ENCODE measurements around the gene SIVA1. TPM values are rescaled to one million over a fixed set of nuclear protein-coding genes. Genes with fewer than 3 reads are reported as not detected.

The SIVA1 gene
- total and polyA plus RNA-seq, 2 of the 8 experiments (the other 6 are each of a cell fraction or from before 2014, with no cell fraction given): 123 to 589 TPM

- H4K5ac ChIP-seq (ENCODE audit: insufficient read length, low read depth, low read length): no peak overlapping the region
- FAIRE-seq: no peak
- no peak overlapping the region for H2BK20ac ChIP-seq (ENCODE audit: low read length)
- ChIA-PET CTCF (ENCODE audit: partially characterized antibody) (interaction anchor here (0.9 to 1.9 kb wide), 3 partner anchors 10 to 57 kb away, joined by 3 to 5 read pairs (median 3); no protein-coding TSS in a partner anchor), POLR2A (ENCODE audit: partially characterized antibody) (interaction anchor here (1.2 to 2.1 kb wide), 3 partner anchors 8 to 27 kb away, joined by 3 to 5 read pairs (median 4); no protein-coding TSS in a partner anchor)
- no peaks in the 10 kb centered on the region for H3K27me3 ChIP-seq (replicated peaks in 1 of 4; ENCODE audit: control insufficient read depth in 3 of 4, extremely low read depth in 1 of 4, insufficient read depth in 3 of 4, low read length in 3 of 4)
- no peaks in the 10 kb centered on the region; the same call in 1 of the 2 replicates for H3K23me2 ChIP-seq (ENCODE audit: low read depth, low read length)
- no peak overlapping the region for H3K18ac ChIP-seq (ENCODE audit: extremely low read depth, low read length)
- no peak overlapping the region for H4K8ac ChIP-seq (ENCODE audit: extremely low read depth, insufficient read depth, low read length)
- H3K23ac ChIP-seq (ENCODE audit: insufficient read length): no peak overlapping the region
- no peak overlapping the region for H2AFZ ChIP-seq (ENCODE audit: low read length)
- no peak overlapping the region for H2BK12ac ChIP-seq (ENCODE audit: low read depth, low read length)
- no peak overlapping the region for H2BK120ac ChIP-seq (replicated peaks; ENCODE audit: low read depth, low read length)
- peaks cover 6 to 17% of the 10 kb centered on the region in 2 experiments for H3K9me3 ChIP-seq (ENCODE audit: insufficient read depth in 2 of 2, low read depth in 1 of 2, low read length in 1 of 2)
- H2BK5ac ChIP-seq (ENCODE audit: low read depth, low read length): no peak overlapping the region
- no peak overlapping the region for H3K27ac ChIP-seq (ENCODE audit: low read depth, low read length)
- H3K14ac ChIP-seq (ENCODE audit: insufficient read length): no peak overlapping the region
- no peak for DNase-seq (ENCODE audit: low read depth in 1 of 2, low spot score in 2 of 2)
- H3K4ac ChIP-seq (replicated peaks; ENCODE audit: insufficient read length, low read depth, low read length): no peak overlapping the region
- peaks cover 2 to 29% (median 12%) of the 10 kb centered on the region in 4 experiments; a peak in 6 of 8 replicates for H3K36me3 ChIP-seq (ENCODE audit: control insufficient read depth in 2 of 4, insufficient read depth in 4 of 4, low read length in 3 of 4)
- no peak overlapping the region for H4K91ac ChIP-seq (replicated peaks; ENCODE audit: insufficient read length, low read length)
- H3K9ac ChIP-seq (replicated peaks in 1 of 4; ENCODE audit: extremely low read depth in 1 of 4, low read depth in 3 of 4, low read length in 3 of 4): no peak overlapping the region
- WGBS, 2 experiments (ENCODE audit: extremely low coverage in 1 of 2, insufficient coverage in 1 of 2, insufficient read length in 1 of 2, insufficient replicate concordance in 2 of 2, low coverage in 1 of 2, low lambda C conversion rate in 2 of 2, missing lambda C conversion rate in 1 of 2): 95% methylated on average over 22 of the region's 22 CpGs; no CpG with 5 or more reads in 1 of the 2 experiments
- no peak overlapping the region for H3K4me3 ChIP-seq (ENCODE audit: extremely low read depth in 1 of 4, insufficient read depth in 2 of 4, low read depth in 3 of 4, low read length in 4 of 4)
- no peak overlapping the region for H3K56ac ChIP-seq (replicated peaks; ENCODE audit: insufficient read length, low read depth, low read length)
- H4K20me1 ChIP-seq (replicated peaks in 1 of 2; ENCODE audit: control insufficient read depth in 1 of 2, insufficient read depth in 2 of 2, low read length in 2 of 2): peaks cover 0 to 34% of the 10 kb centered on the region in 2 experiments
- peaks cover 0 to 24% (median 19%) of the 10 kb centered on the region in 4 experiments; a peak in 5 of 7 replicates for H3K4me1 ChIP-seq (replicated peaks in 1 of 4; ENCODE audit: control insufficient read depth in 3 of 4, insufficient read depth in 4 of 4, low read length in 3 of 4)
- no peak overlapping the region for H2AK5ac ChIP-seq (ENCODE audit: low read depth, low read length)
- H3K79me2 ChIP-seq (ENCODE audit: control insufficient read depth in 1 of 2, insufficient read depth in 2 of 2, low read length in 2 of 2): no peaks in the 10 kb centered on the region
- no peaks in the 10 kb centered on the region for H3K79me1 ChIP-seq (ENCODE audit: low read depth, low read length)
- no peak for TF ChIP-seq RAD21 (IDR thresholded peaks at IDR 0.05 in 1 of 2, conservative IDR thresholded peaks at IDR 0.05 in 1 of 2; ENCODE audit: low read depth in 2 of 2, low read length in 2 of 2)
- TF ChIP-seq SUZ12 (IDR thresholded peaks at IDR 0.05; ENCODE audit: low read length): no peak
- TF ChIP-seq FOSL1 (IDR thresholded peaks at IDR 0.05; ENCODE audit: insufficient read depth, low read depth, low read length): no peak
- TF ChIP-seq GABPA (IDR thresholded peaks at IDR 0.05; ENCODE audit: borderline replicate concordance, insufficient read depth, low read length): no peak
- no peak for TF ChIP-seq CTCF (IDR thresholded peaks at IDR 0.05; ENCODE audit: control extremely low read depth in 1 of 3, insufficient read depth in 1 of 3, low read depth in 1 of 3, low read length in 3 of 3)
- TF ChIP-seq ASH2L (IDR thresholded peaks at IDR 0.05; ENCODE audit: low read length): no peak
- TF ChIP-seq ATF3 (IDR thresholded peaks at IDR 0.05; ENCODE audit: insufficient read depth, low read depth, low read length): no peak
- no peak for TF ChIP-seq EP300 (IDR thresholded peaks at IDR 0.05; ENCODE audit: borderline replicate concordance in 1 of 2, low read depth in 2 of 2, low read length in 2 of 2)
- no peak overlapping the region for H2BK15ac ChIP-seq (ENCODE audit: low read length)
- no peak overlapping the region for H3K4me2 ChIP-seq (ENCODE audit: insufficient read depth in 1 of 2, low read depth in 2 of 2, low read length in 2 of 2)
These were observed 48.7 kb upstream of the SIVA1 start for GRCh38 chr14:104704252-104704651.
